DOHH2 (cell line): ENCODE data around the gene MSRB3.

Experiments
- H3F3A ChIP-seq: fragments of 200-600 bp; sonication (generic), shearing (Covaris generic); 2 replicates; pipeline ENCODE4 v1.6.0; 2016; ENCODE audit warnings: antibody characterized with exemption, mild to moderate bottlenecking; ENCODE audit not compliant: control insufficient read depth, insufficient read depth
- H3K27ac ChIP-seq: fragments of 200-600 bp; sonication (generic); 2 replicates; pipeline ENCODE4 v1.5.1; 2014; ENCODE audit warnings: low read depth, mild to moderate bottlenecking, low read length, moderate library complexity
- H3K27me3 ChIP-seq: fragments of 200-600 bp; sonication (generic); 2 replicates; pipeline ENCODE4 v1.6.1; 2014; ENCODE audit warnings: mild to moderate bottlenecking, low read length, mixed read lengths; ENCODE audit not compliant: control insufficient read depth
- H3K36me3 ChIP-seq: fragments of 200-600 bp; sonication (generic); 2 replicates; pipeline ENCODE4 v1.6.1; 2014; ENCODE audit warnings: mild to moderate bottlenecking, low read length, moderate library complexity, mixed read lengths; ENCODE audit not compliant: control insufficient read depth
- H3K4me1 ChIP-seq: fragments of 200-600 bp; sonication (generic); 2 replicates; pipeline ENCODE4 v1.6.1; 2014; ENCODE audit warnings: mild to moderate bottlenecking, low read length, mixed read lengths; ENCODE audit not compliant: control insufficient read depth
- H3K4me2 ChIP-seq: fragments of 200-600 bp; sonication (generic); 2 replicates; pipeline ENCODE4 v1.6.0; 2014; ENCODE audit warnings: mild to moderate bottlenecking, low read length, moderate library complexity
- H3K4me3 ChIP-seq: fragments of 200-600 bp; sonication (generic); 2 replicates; pipeline ENCODE4 v1.5.1; 2014; ENCODE audit warnings: mild to moderate bottlenecking, low read length, mixed read lengths
- H3K79me2 ChIP-seq: fragments of 200-600 bp; sonication (generic); 2 replicates; pipeline ENCODE4 v1.6.1; 2014; ENCODE audit warnings: mild to moderate bottlenecking, low read length, mixed read lengths; ENCODE audit not compliant: control insufficient read depth
- H3K9me2 ChIP-seq: fragments of 200-600 bp; sonication (generic); replicated peaks from 2 replicates; pipeline ENCODE4 v1.6.1; 2014; ENCODE audit warnings: mild to moderate bottlenecking, low read length, mixed read lengths; ENCODE audit not compliant: control insufficient read depth
- H3K9me3 ChIP-seq: fragments of 200-600 bp; sonication (generic); 2 replicates; pipeline ENCODE4 v1.6.1; 2014; ENCODE audit warnings: antibody characterized with exemption, low read length, mixed read lengths; ENCODE audit not compliant: control insufficient read depth, insufficient read depth
- H4K20me1 ChIP-seq: fragments of 200-600 bp; sonication (generic); 2 replicates; pipeline ENCODE4 v1.6.0; 2014; ENCODE audit warnings: low read depth, mild to moderate bottlenecking, antibody characterized with exemption, low read length, moderate library complexity; ENCODE audit not compliant: control insufficient read depth, insufficient read depth
- EZH2phosphoT487 ChIP-seq: fragments of 200-600 bp; sonication (generic); IDR thresholded peaks from 2 replicates; pipeline ENCODE4 v1.6.1; 2017; ENCODE audit warnings: borderline replicate concordance, mild to moderate bottlenecking, antibody characterized with exemption, low read length, moderate library complexity, mixed read lengths
- TF ChIP-seq, protein P1 (sequence below): fragments of 200-600 bp; sonication (generic); IDR thresholded peaks from one replicate; pipeline ENCODE4 v1.5.1; 2014; ENCODE audit warnings: antibody characterized with exemption, mild to moderate bottlenecking, low read depth, low read length; ENCODE audit not compliant: poor library complexity, severe bottlenecking

The MSRB3 gene

GRCh38 chr12:65263777-65264176 lies 14.7 kb upstream of the MSRB3 start:
- Histone ChIP-seq H3K9me2 (no peaks in the 10 kb centered on the region), H4K20me1 (no peaks in the 10 kb centered on the region), H3K9me3 (no peaks in the 10 kb centered on the region), H3K27me3 (peaks cover 4% of the 10 kb centered on the region; the same call in 1 of the 2 replicates), H3K36me3 (no peaks in the 10 kb centered on the region), H3F3A (no peaks in the 10 kb centered on the region), H3K4me2 (no peak overlapping the region), H3K27ac (no peak overlapping the region), H3K79me2 (no peaks in the 10 kb centered on the region), H3K4me1 (no peaks in the 10 kb centered on the region), H3K4me3 (no peak overlapping the region)
- no peak for TF ChIP-seq EZH2phosphoT487
- TF ChIP-seq, protein P1, sequence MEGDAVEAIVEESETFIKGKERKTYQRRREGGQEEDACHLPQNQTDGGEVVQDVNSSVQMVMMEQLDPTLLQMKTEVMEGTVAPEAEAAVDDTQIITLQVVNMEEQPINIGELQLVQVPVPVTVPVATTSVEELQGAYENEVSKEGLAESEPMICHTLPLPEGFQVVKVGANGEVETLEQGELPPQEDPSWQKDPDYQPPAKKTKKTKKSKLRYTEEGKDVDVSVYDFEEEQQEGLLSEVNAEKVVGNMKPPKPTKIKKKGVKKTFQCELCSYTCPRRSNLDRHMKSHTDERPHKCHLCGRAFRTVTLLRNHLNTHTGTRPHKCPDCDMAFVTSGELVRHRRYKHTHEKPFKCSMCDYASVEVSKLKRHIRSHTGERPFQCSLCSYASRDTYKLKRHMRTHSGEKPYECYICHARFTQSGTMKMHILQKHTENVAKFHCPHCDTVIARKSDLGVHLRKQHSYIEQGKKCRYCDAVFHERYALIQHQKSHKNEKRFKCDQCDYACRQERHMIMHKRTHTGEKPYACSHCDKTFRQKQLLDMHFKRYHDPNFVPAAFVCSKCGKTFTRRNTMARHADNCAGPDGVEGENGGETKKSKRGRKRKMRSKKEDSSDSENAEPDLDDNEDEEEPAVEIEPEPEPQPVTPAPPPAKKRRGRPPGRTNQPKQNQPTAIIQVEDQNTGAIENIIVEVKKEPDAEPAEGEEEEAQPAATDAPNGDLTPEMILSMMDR = no peak

GRCh38 chr12:65266408-65266807 lies 12.1 kb upstream of the MSRB3 start:
- H3K27ac ChIP-seq = no peak overlapping the region
- H3K27me3 ChIP-seq = peaks cover 10% of the 10 kb centered on the region; the same call in 1 of the 2 replicates
- H3K4me1 ChIP-seq = no peaks in the 10 kb centered on the region
- no peak overlapping the region for H3K4me2 ChIP-seq
- no peaks in the 10 kb centered on the region for H4K20me1 ChIP-seq
- no peak overlapping the region for H3K4me3 ChIP-seq
- no peaks in the 10 kb centered on the region for H3K79me2 ChIP-seq
- no peaks in the 10 kb centered on the region for H3F3A ChIP-seq
- H3K9me3 ChIP-seq = no peaks in the 10 kb centered on the region
- H3K36me3 ChIP-seq = no peaks in the 10 kb centered on the region
- H3K9me2 ChIP-seq = no peaks in the 10 kb centered on the region
- TF ChIP-seq, protein P1 = no peak
- no peak for TF ChIP-seq EZH2phosphoT487

- H3K27me3 ChIP-seq = peaks cover 17% of the 10 kb centered on the region
- H3K27ac ChIP-seq = no peak overlapping the region
- H3K4me3 ChIP-seq = no peak overlapping the region
- TF ChIP-seq, protein P1 = no peak
- TF ChIP-seq EZH2phosphoT487 = no peak
- no peak overlapping the region for H3K4me2 ChIP-seq
- H3K36me3 ChIP-seq = no peaks in the 10 kb centered on the region
- no peaks in the 10 kb centered on the region for H3K79me2 ChIP-seq
- H3K9me3 ChIP-seq = no peaks in the 10 kb centered on the region
- H3K9me2 ChIP-seq = no peaks in the 10 kb centered on the region
- no peaks in the 10 kb centered on the region for H3F3A ChIP-seq
- no peaks in the 10 kb centered on the region for H4K20me1 ChIP-seq
- H3K4me1 ChIP-seq = no peaks in the 10 kb centered on the region
These were observed 8.9 kb upstream of the MSRB3 start for GRCh38 chr12:65269603-65270002.
